Stimulated activated CD4-positive, alpha-beta T cell treated with anti-CD3 and anti-CD28 coated beads, Interleukin-4, amount 100 ng/mL, for 48 hours (primary cell): ENCODE data around the gene TDRKH.

Source experiments
- DNase-seq, 2 donors: peaks; one replicate each; pipeline ENCODE4 v3.0.0-alpha.2; 2020; ENCODE audit warnings: low read depth in 2 of 2

TDRKH gene

DNA sequence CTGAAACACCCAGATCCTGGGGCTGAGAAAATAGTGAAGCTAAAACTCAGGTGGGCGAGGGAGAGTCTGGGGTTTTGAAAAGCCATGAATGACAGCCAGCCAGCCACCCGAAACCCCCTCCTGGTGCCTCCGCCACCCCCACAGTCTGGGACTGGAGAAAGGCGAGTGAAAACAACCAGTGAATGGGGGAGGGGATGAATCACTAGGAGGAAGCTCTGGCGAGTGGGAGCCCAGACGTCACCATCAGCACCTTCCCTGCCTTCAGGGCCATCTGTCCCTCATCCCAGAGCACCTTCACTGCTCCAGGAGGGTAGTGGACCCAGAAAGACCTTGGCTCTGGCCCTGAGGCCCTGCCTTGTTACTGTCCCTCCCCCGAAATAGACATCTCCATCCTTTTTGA lies 32.1 kb upstream of the TDRKH start:
- DNase-seq, result peak in 1 of 2 donors; percentile 58

DNA sequence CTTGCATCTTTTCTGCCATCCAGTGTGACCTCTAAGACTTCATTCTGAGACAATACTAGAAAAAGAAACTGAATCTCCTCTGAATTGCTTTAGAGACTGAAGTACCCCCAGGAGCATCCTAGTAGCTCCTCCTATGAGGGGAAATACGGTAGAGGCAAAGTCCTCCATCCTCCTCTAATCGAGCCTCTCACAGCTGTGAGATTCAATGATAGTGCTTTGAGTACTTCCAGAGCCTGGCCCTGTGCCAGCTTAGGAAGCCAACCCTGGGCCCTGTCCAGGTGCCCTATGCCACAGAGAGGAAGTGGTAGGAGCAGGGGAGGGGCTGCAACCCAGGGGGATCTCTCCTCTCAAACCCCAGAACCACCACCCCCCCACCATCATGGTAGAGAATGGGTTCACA lies 30.6 kb upstream of the TDRKH start:
- DNase-seq, result no peak

GRCh38 chr1:151819976-151820623 lies 29.8 kb upstream of the TDRKH start:
- DNase-seq, result no peak

- DNase-seq, result no peak
Observed at GRCh38 chr1:151819227-151819835, 29.0 kb upstream of the TDRKH start.

DNA sequence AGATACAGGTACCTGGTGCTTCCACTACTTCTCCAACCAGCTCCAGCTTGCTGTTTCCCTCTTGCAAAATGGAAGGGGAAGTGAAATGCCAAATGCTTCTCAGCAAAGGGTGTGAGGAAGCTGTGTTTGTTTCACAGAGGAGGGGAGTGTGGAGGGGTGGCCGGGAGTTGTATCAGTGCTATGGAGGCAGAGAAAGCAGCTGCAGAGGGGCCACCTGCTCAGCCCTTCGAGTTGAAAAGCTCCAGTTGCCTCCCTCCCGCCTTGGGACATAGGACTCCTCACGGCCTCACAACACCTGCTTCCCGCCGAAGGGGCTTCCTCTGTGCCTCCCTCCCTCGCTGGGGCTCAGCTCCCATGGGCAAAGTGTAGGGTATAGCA lies 27.0 kb upstream of the TDRKH start:
- DNase-seq, result no peak

GRCh38 chr1:151816548-151817352 lies 26.4 kb upstream of the TDRKH start:
- no peak for DNase-seq

DNA sequence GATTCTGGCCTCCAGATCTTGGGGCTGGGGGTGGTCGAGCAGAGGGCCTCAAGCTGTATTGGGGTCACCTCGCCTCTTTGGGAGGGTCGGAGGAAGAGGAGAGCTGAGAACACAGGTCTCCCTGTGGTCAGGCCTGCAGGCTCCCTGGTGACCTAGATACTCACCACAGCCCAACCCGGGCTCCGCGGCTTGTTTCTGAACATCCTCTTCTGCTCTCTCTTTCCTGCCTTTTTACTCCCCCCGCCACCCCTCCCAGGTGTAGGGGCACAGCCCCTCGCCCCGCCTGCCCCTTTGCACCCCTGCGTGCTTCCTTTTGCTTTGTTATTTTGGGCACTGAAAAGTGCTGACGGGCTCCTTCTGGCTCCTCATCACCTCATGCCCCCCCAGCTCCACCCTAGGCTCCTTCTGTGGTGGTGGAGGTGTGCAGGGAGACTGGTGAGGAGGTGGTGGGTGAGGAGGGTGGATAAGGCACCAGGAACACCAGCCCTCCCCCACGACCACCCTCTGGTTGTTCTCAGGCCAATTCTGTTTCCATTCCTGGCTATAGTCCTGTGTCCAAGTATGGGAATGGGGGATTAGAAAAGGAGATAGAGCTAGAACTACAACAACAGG lies 25.5 kb upstream of the TDRKH start:
- no peak for DNase-seq

DNA sequence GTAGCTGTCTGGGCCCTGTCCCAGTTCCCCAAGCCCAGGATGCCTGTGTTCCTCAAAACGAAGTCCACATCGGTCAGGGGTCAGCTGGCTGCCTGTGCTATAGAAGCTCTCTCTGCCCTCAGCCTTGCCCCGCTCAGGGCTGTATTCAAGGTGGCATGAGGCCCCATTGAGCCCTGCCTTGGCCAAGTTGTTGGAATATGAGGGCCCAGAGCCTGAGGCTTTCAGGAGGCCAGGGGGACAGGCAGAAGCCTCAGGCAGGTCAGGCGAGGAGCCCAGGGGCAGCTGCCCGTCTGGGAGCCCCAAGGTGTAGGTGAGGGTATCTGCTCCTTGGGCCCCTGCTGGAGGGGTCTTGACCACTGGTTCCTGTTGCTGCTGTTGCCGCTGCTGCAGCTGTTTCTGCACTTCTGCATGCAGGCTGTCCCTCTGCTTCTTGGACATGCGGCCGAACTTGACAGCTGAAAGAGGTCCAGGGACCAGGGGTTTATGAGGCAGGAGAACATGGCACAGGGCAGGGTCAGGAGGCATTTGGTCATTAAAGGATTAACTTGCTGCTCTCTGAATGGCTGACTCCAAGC lies 24.8 kb upstream of the TDRKH start:
- no peak for DNase-seq

- no peak for DNase-seq
Observed at GRCh38 chr1:151814426-151814825, 24.1 kb upstream of the TDRKH start.

- DNase-seq, result no peak
Observed at GRCh38 chr1:151813271-151813977, 23.1 kb upstream of the TDRKH start.

DNA sequence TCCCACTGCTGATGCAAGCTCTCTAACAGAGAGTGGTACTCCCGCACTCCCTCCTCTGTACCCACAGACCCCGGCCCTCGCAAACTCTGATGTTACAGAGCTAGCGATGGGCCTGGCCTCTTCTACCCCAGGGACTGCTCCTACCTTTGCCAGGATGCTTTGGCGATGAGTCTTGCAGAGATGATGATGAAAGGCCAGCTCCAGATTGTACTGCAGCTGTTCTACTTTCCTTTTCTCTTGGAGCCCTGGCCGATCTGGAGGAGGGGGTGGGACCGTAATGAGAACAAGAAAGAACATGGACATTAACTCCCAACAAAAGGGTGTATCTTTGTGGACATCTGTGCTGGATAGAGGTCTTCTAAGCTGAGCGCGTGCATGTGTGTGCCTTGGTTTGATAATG lies 20.9 kb upstream of the TDRKH start:
- no peak for DNase-seq

- DNase-seq, result no peak
Observed at GRCh38 chr1:151809985-151810556, 19.8 kb upstream of the TDRKH start.

- no peak for DNase-seq
Observed at GRCh38 chr1:151809290-151809984, 19.1 kb upstream of the TDRKH start.

DNA sequence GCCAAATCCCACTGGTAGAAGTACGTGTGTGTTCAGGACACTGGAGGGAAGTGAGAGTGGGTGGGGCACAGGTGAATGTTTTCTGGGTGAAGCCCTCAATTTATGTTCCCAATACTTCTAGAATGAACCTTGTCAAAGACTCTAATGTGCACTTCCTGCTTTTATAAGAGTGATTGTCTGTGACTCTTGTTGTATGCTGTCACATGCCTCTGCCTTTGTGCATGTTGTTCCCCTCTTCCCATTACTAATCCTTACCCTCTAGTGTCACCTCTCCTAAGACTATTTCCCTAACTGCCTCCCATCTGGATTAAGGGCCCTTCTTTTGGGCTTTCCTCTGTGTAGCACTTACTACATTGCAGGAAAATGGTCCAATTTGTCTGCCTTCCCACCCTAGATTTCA lies 17.5 kb upstream of the TDRKH start:
- no peak for DNase-seq

- no peak for DNase-seq
Observed at GRCh38 chr1:151807131-151807530, 16.8 kb upstream of the TDRKH start.

DNA sequence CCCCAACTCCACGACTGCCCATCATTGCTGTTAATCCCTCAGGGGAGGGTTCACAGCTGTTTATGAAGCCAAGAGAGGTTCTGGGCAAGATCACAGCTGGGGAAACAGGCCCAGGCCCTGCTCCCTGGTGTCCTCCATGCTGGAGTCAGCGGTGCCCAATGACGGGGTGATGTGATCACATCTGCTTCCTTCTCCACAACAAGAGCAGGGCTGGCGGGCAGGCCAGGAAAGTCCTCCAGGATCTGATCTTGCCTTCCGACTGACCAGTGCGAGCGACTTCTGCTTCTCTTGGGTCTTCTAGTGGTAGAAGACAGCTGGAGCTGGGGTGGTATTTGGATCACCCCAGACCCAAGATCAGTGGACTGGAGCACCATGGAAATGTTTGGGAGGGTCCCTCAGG lies 15.9 kb upstream of the TDRKH start:
- DNase-seq, result no peak

GRCh38 chr1:151805066-151805820 lies 14.9 kb upstream of the TDRKH start, which contains the start of gene LINGO4:
Gene LINGO4 (minus strand): TSS chr1:151805419. CDS start chr1:151802704, 2,715 bp downstream.
- no peak for DNase-seq

DNA sequence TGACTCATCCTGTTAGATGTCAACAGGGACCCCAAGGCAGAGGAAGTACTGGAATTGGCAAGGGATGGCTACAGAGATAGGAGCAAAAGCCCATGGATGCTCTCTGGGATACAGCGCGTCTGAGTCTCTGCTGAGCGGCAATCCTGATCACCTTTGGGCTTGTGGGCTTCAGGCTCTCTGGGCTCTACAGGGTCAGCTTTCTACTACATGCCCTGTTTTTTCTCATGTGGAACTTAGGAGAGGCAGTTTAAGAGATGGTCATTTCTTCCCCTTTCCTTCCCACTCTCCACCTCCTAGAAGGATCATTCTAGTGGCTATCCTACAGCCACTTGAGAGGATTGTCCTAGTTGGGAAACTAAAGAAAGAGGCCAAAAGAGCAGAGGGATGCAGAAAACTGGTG lies 13.6 kb upstream of the TDRKH start:
- DNase-seq, result no peak

- no peak for DNase-seq
Observed at GRCh38 chr1:151803164-151803563, 12.9 kb upstream of the TDRKH start.

- DNase-seq, result no peak
Observed at GRCh38 chr1:151802372-151802771, 12.1 kb upstream of the TDRKH start.
